ENCODE data around the gene CD3E. TPM values are rescaled to one million over a fixed set of nuclear protein-coding genes. Genes with fewer than 3 reads are reported as not detected.

CD3E gene
- total and polyA plus RNA-seq, 2 of the 8 experiments (the other 6 are each of a cell fraction or from before 2014, with no cell fraction given): not detected

DNA sequence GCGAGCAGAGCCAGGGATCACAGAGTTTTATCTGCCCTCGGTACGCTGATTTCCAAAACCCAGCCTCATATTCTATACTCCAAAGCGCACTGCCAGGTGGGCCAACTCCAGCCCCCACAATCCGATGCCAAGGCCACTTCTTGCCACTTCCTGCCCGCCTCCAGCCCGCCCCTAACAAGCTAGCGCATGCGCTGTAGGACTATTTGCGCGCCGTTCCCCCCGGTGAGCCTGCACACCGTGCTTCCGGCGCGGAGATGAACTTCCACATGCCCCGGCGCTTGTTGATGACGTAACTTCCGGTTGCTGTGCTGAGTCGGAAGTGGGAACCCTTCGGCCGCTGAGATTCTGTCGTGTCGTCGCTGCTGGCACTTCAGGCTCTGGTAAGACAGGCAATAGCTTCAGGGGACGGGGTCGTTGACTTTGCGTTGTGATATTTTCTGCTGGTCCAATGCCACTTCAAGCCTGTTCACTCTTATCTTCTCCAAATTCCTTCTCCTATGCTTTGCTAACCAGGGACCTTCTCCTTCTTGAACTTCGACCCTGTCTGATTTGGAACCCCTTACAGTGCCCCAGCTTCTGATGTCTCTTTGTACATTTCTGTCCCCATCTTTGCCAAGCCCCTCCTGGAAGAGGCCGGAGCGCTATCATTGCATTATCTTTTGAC, 54.9 kb downstream of the CD3E start, which contains the start of gene UBE4A (continued):
- no peak for TF ChIP-seq NANOG (IDR thresholded peaks at IDR 0.05; ENCODE audit: insufficient read depth, low read depth, low read length, poor library complexity, severe bottlenecking)
- TF ChIP-seq ZNF274 (IDR thresholded peaks at IDR 0.05; ENCODE audit: borderline replicate concordance, extremely low read depth, low read length): no peak

Measured in H1 (cell line).